Measurements from ENCODE around the gene WDR45B.

Gene WDR45B

GRCh38 chr17:82601447-82602000 is 46.7 kb downstream of the WDR45B start:
- in situ Hi-C loops (cut with MboI; ENCODE audit: low sequenced_read_pairs): no loop called here

GRCh38 chr17:82600731-82601446 is 47.4 kb downstream of the WDR45B start:
- in situ Hi-C loops (cut with MboI; ENCODE audit: low sequenced_read_pairs): no loop called here

- in situ Hi-C loops (cut with MboI; ENCODE audit: low sequenced_read_pairs): no loop called here
Measured at GRCh38 chr17:82599674-82600661, 48.3 kb downstream of the WDR45B start.

- in situ Hi-C loops (cut with MboI; ENCODE audit: low sequenced_read_pairs): no loop called here
Measured at GRCh38 chr17:82598256-82599119, 49.8 kb downstream of the WDR45B start.

GRCh38 chr17:82596837-82597672 is 51.2 kb downstream of the WDR45B start:
- in situ Hi-C loops (cut with MboI; ENCODE audit: low sequenced_read_pairs): no loop called here

GRCh38 chr17:82596296-82596695 is 51.9 kb downstream of the WDR45B start:
- in situ Hi-C loops (cut with MboI; ENCODE audit: low sequenced_read_pairs): no loop called here

GRCh38 chr17:82595893-82596292 is 52.4 kb downstream of the WDR45B start:
- in situ Hi-C loops (cut with MboI; ENCODE audit: low sequenced_read_pairs): no loop called here

GRCh38 chr17:82594571-82594970 is 53.7 kb downstream of the WDR45B start:
- in situ Hi-C loops (cut with MboI; ENCODE audit: low sequenced_read_pairs): no loop called here

GRCh38 chr17:82593590-82594087 is 54.6 kb downstream of the WDR45B start:
- in situ Hi-C loops (cut with MboI; ENCODE audit: low sequenced_read_pairs): no loop called here

GRCh38 chr17:82592767-82593589 is 55.3 kb downstream of the WDR45B start:
- in situ Hi-C loops (cut with MboI; ENCODE audit: low sequenced_read_pairs): no loop called here

GRCh38 chr17:82592289-82592766 is 55.9 kb downstream of the WDR45B start:
- in situ Hi-C loops (cut with MboI; ENCODE audit: low sequenced_read_pairs): no loop called here

GRCh38 chr17:82590881-82591539 is 57.2 kb downstream of the WDR45B start:
- in situ Hi-C loops (cut with MboI; ENCODE audit: low sequenced_read_pairs): no loop called here

GRCh38 chr17:82590216-82590615 is 58.0 kb downstream of the WDR45B start:
- in situ Hi-C loops (cut with MboI; ENCODE audit: low sequenced_read_pairs): no loop called here

- in situ Hi-C loops (cut with MboI; ENCODE audit: low sequenced_read_pairs): no loop called here
Measured at GRCh38 chr17:82589851-82590180, 58.4 kb downstream of the WDR45B start.

- in situ Hi-C loops (cut with MboI; ENCODE audit: low sequenced_read_pairs): no loop called here
Measured at GRCh38 chr17:82588266-82589175, 59.7 kb downstream of the WDR45B start.

GRCh38 chr17:82587234-82588086 is 60.8 kb downstream of the WDR45B start:
- in situ Hi-C loops (cut with MboI; ENCODE audit: low sequenced_read_pairs): no loop called here
